HS-27A (cell line): ENCODE data around the gene ARHGAP26.

Experiments
- DNase-seq: peaks from one replicate; pipeline ENCODE4 v3.0.0-alpha.2; 2012; ENCODE audit warnings: low read depth, missing footprints

ARHGAP26 gene

GRCh38 chr5:143243103-143243502, 472.9 kb downstream of the ARHGAP26 start:
- DNase-seq, result no peak

- DNase-seq, result peak; percentile 90
These were observed 474.0 kb downstream of the ARHGAP26 start for GRCh38 chr5:143244000-143244736.

GRCh38 chr5:143244990-143245389, 474.8 kb downstream of the ARHGAP26 start:
- DNase-seq, result no peak

- DNase-seq, result peak; percentile 84
These were observed 475.9 kb downstream of the ARHGAP26 start for GRCh38 chr5:143245929-143246561.

GRCh38 chr5:143247134-143247815, 477.1 kb downstream of the ARHGAP26 start:
- no peak for DNase-seq

- DNase-seq, result no peak
These were observed 478.2 kb downstream of the ARHGAP26 start for GRCh38 chr5:143248391-143248790.

- DNase-seq, result no peak
These were observed 478.8 kb downstream of the ARHGAP26 start for GRCh38 chr5:143248822-143249579.

- DNase-seq, result no peak
These were observed 479.7 kb downstream of the ARHGAP26 start for GRCh38 chr5:143249851-143250250.

GRCh38 chr5:143251190-143251589, 481.0 kb downstream of the ARHGAP26 start:
- no peak for DNase-seq

- no peak for DNase-seq
These were observed 481.8 kb downstream of the ARHGAP26 start for GRCh38 chr5:143251946-143252345.

- DNase-seq, result no peak
These were observed 484.6 kb downstream of the ARHGAP26 start for GRCh38 chr5:143254819-143255218.

GRCh38 chr5:143258559-143259253, 488.5 kb downstream of the ARHGAP26 start:
- no peak for DNase-seq

GRCh38 chr5:143259254-143259605, 489.1 kb downstream of the ARHGAP26 start:
- no peak for DNase-seq

- DNase-seq, result no peak
These were observed 491.7 kb downstream of the ARHGAP26 start for GRCh38 chr5:143261748-143262392.

- no peak for DNase-seq
These were observed 492.4 kb downstream of the ARHGAP26 start for GRCh38 chr5:143262393-143263174.

- DNase-seq, result no peak
These were observed 493.2 kb downstream of the ARHGAP26 start for GRCh38 chr5:143263272-143263810.

- no peak for DNase-seq
These were observed 495.8 kb downstream of the ARHGAP26 start for GRCh38 chr5:143265995-143266394.

- no peak for DNase-seq
These were observed 497.0 kb downstream of the ARHGAP26 start for GRCh38 chr5:143267186-143267585.

- DNase-seq, result no peak
These were observed 498.2 kb downstream of the ARHGAP26 start for GRCh38 chr5:143268388-143268787.

GRCh38 chr5:143271431-143271830, 501.3 kb downstream of the ARHGAP26 start:
- DNase-seq, result no peak
